GM12891 (cell line): Measurements from ENCODE around the gene TRIM33.

ENCODE experiments used
- PAX5 ChIP-seq: IDR thresholded peaks from 2 replicates; pipeline ENCODE4 v1.6.1; 2011; ENCODE audit warnings: low read length, moderate library complexity, mild to moderate bottlenecking; ENCODE audit not compliant: insufficient read depth, severe bottlenecking
- POLR2A ChIP-seq: IDR thresholded peaks from 2 replicates; pipeline ENCODE4 v1.6.1; 2011; ENCODE audit warnings: low read depth, low read length, control low read depth
- POLR2AphosphoS5 ChIP-seq: IDR thresholded peaks from 2 replicates; pipeline ENCODE4 v1.6.1; 2011; ENCODE audit warnings: low read depth, low read length, control low read depth
- POU2F2 ChIP-seq: IDR thresholded peaks from 2 replicates; pipeline ENCODE4 v1.6.1; 2011; ENCODE audit warnings: low read depth, mild to moderate bottlenecking, control low read depth, low read length, moderate library complexity
- SPI1 ChIP-seq: IDR thresholded peaks from 2 replicates; pipeline ENCODE4 v1.6.1; 2011; ENCODE audit warnings: low read depth, low read length, control low read depth
- TAF1 ChIP-seq: IDR thresholded peaks from 2 replicates; pipeline ENCODE4 v1.6.1; 2011; ENCODE audit warnings: low read depth, low read length, control low read depth

DNA sequence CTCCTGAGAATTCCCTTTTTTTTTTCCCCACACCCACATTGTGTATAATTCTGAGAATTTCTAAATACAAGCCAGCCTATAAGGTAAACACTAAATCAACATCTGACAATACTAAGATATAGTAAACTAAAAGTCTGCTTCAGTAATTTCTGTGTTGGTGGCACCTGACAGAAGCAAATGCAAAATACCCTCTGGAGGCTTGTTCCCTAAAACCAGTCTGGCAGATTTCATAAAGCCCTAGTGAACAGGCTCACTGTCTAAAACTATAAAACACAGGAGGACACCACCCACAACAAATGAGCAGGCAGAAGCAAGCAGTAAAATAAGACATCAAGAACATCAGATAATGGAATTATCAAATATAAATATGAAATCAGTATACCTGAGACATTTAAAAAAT lies 11.5 kb downstream of the TRIM33 start:
- TF ChIP-seq POLR2A (no peak), POLR2AphosphoS5 (no peak), PAX5 (no peak), TAF1 (no peak), POU2F2 (no peak), SPI1 (no peak)
